Neural progenitor cell (in vitro differentiated cells): ENCODE measurements around the gene OTX2. TPM values are rescaled to one million over a fixed set of nuclear protein-coding genes. Genes with fewer than 3 reads are reported as not detected.

ENCODE experiments used
- DNase-seq: peaks from one replicate; pipeline ENCODE4 v3.0.0-alpha.2; 2016; ENCODE audit warnings: low spot score
- H2AFZ ChIP-seq: fragments of 200-600 bp; sonication (generic); replicated peaks from 2 replicates; pipeline ENCODE4 v1.6.1; 2016; ENCODE audit warnings: antibody characterized with exemption
- H3F3A ChIP-seq: fragments of 200-600 bp; sonication (generic); 2 replicates; pipeline ENCODE4 v1.6.1; 2016; ENCODE audit warnings: antibody characterized with exemption, low read depth
- H3K27ac ChIP-seq: fragments of 200-600 bp; sonication (generic); 2 replicates; pipeline ENCODE4 v1.5.1; 2016; ENCODE audit warnings: mild to moderate bottlenecking
- H3K27me3 ChIP-seq: fragments of 200-600 bp; sonication (generic); 2 replicates; pipeline ENCODE4 v1.6.1; 2016; ENCODE audit warnings: mild to moderate bottlenecking, moderate library complexity
- H3K36me3 ChIP-seq: fragments of 200-600 bp; sonication (generic); 2 replicates; pipeline ENCODE4 v1.5.1; 2016
- H3K4me1 ChIP-seq: fragments of 200-600 bp; sonication (generic); 2 replicates; pipeline ENCODE4 v1.6.1; 2016; ENCODE audit warnings: mixed run types
- H3K4me2 ChIP-seq: fragments of 200-600 bp; sonication (generic); 2 replicates; pipeline ENCODE4 v1.6.1; 2016
- H3K4me3 ChIP-seq: fragments of 200-600 bp; sonication (generic); 2 replicates; pipeline ENCODE4 v1.5.1; 2016
- H3K79me2 ChIP-seq: fragments of 200-600 bp; sonication (generic); 2 replicates; pipeline ENCODE4 v1.6.1; 2016; ENCODE audit warnings: low read depth
- H3K9ac ChIP-seq: fragments of 200-600 bp; sonication (generic); 2 replicates; pipeline ENCODE4 v1.6.1; 2016
- H3K9me3 ChIP-seq: fragments of 200-600 bp; sonication (generic); 2 replicates; pipeline ENCODE4 v1.5.1; 2016; ENCODE audit warnings: low read depth
- H4K20me1 ChIP-seq: fragments of 200-600 bp; sonication (generic); 2 replicates; pipeline ENCODE4 v1.6.1; 2016; ENCODE audit warnings: low read depth
- H3K27ac Mint-ChIP-seq: 3 replicates; pipeline ENCODE4 v1.8.0; 2021; ENCODE audit warnings: mixed read lengths
- H3K27me3 Mint-ChIP-seq: 2 replicates; pipeline ENCODE4 v1.8.0; 2022; ENCODE audit warnings: low read depth, mild to moderate bottlenecking, inconsistent platforms, moderate library complexity, mixed read lengths; ENCODE audit not compliant: insufficient read depth
- H3K36me3 Mint-ChIP-seq: 3 replicates; pipeline ENCODE4 v1.8.0; 2021; ENCODE audit warnings: mixed read lengths
- H3K4me1 Mint-ChIP-seq: 3 replicates; pipeline ENCODE4 v1.8.0; 2021; ENCODE audit warnings: mixed read lengths
- H3K4me3 Mint-ChIP-seq: 3 replicates; pipeline ENCODE4 v1.8.0; 2021; ENCODE audit warnings: mild to moderate bottlenecking, moderate library complexity, mixed read lengths
- H3K9me3 Mint-ChIP-seq: 3 replicates; pipeline ENCODE4 v1.8.0; 2020; ENCODE audit warnings: mixed read lengths
- CTCF ChIP-seq: fragments of 200-600 bp; sonication (generic); IDR thresholded peaks from 2 replicates; pipeline ENCODE4 v1.5.1; 2017; ENCODE audit warnings: antibody characterized with exemption, mild to moderate bottlenecking
- EZH2 ChIP-seq: fragments of 200-600 bp; sonication (generic); IDR thresholded peaks from 2 replicates; pipeline ENCODE4 v1.6.1; 2017; ENCODE audit warnings: antibody characterized with exemption, mild to moderate bottlenecking, moderate library complexity
- EZH2phosphoT487 ChIP-seq: fragments of 200-600 bp; sonication (generic); IDR thresholded peaks from 2 replicates; pipeline ENCODE4 v1.6.1; 2017; ENCODE audit warnings: antibody characterized with exemption
- total RNA-seq: library from RNA; depleted of rRNA; stranded (reverse); fragments of >200 nt; gene quantifications from 2 replicates; pipeline ENCODE4 v1.2.3, GENCODE V29; 2015; ENCODE audit warnings: low replicate concordance

The OTX2 gene
- total RNA-seq, 1 donor from 2014 or later, result 453 TPM

GRCh38 chr14:56814969-56815700, 4.9 kb upstream of the OTX2 start:
- H3F3A ChIP-seq, result peaks cover 78% of the 10 kb centered on the region
- DNase-seq, result no peak
- no peak overlapping the region for H3K27ac ChIP-seq
- no peak for TF ChIP-seq CTCF
- TF ChIP-seq EZH2phosphoT487, result peak; percentile 29
- no peak for TF ChIP-seq EZH2
- H3K27me3 ChIP-seq, result peaks cover 62% of the 10 kb centered on the region
- peaks cover 75% of the 10 kb centered on the region for H3K79me2 ChIP-seq
- no peaks in the 10 kb centered on the region for H3K36me3 ChIP-seq
- peaks cover 70% of the 10 kb centered on the region for H3K4me1 ChIP-seq
- no peak overlapping the region for H3K9ac ChIP-seq
- peak overlapping the region; percentile 97 for H3K4me2 ChIP-seq
- peak overlapping the region; percentile 98 for H3K4me3 ChIP-seq
- H3K27me3 Mint-ChIP-seq, result peaks cover 63% of the 10 kb centered on the region
- no peaks in the 10 kb centered on the region for H3K9me3 ChIP-seq
- no peak overlapping the region for H2AFZ ChIP-seq
- peak overlapping the region; percentile 88 for H3K4me3 Mint-ChIP-seq
- peaks cover 2% of the 10 kb centered on the region for H3K36me3 Mint-ChIP-seq
- peaks cover 1% of the 10 kb centered on the region for H4K20me1 ChIP-seq
- no peaks in the 10 kb centered on the region for H3K9me3 Mint-ChIP-seq
- H3K27ac Mint-ChIP-seq, result peak overlapping the region; percentile 81
- peaks cover 35% of the 10 kb centered on the region for H3K4me1 Mint-ChIP-seq

- H3K9ac ChIP-seq, result no peak overlapping the region
- TF ChIP-seq EZH2 (no peak), CTCF (no peak), EZH2phosphoT487 (no peak)
- peaks cover 84% of the 10 kb centered on the region for H3F3A ChIP-seq
- peaks cover 7% of the 10 kb centered on the region for H4K20me1 ChIP-seq
- peak overlapping the region; percentile 97 for H3K4me2 ChIP-seq
- H2AFZ ChIP-seq, result no peak overlapping the region
- H3K9me3 Mint-ChIP-seq, result no peaks in the 10 kb centered on the region
- H3K36me3 ChIP-seq, result no peaks in the 10 kb centered on the region
- DNase-seq, result peak; percentile 61
- peaks cover 38% of the 10 kb centered on the region for H3K4me1 Mint-ChIP-seq
- H3K4me1 ChIP-seq, result peaks cover 70% of the 10 kb centered on the region
- peak overlapping the region; percentile 81 for H3K27ac Mint-ChIP-seq
- H3K4me3 Mint-ChIP-seq, result peak overlapping the region; percentile 88
- peaks cover 56% of the 10 kb centered on the region for H3K27me3 ChIP-seq
- H3K27me3 Mint-ChIP-seq, result peaks cover 67% of the 10 kb centered on the region
- peaks cover 7% of the 10 kb centered on the region for H3K36me3 Mint-ChIP-seq
- no peaks in the 10 kb centered on the region for H3K9me3 ChIP-seq
- peaks cover 81% of the 10 kb centered on the region for H3K79me2 ChIP-seq
- H3K4me3 ChIP-seq, result peak overlapping the region; percentile 98
- H3K27ac ChIP-seq, result no peak overlapping the region
Observed at GRCh38 chr14:56814519-56814959, 4.3 kb upstream of the OTX2 start.

GRCh38 chr14:56813143-56813551, 2.9 kb upstream of the OTX2 start:
- Histone ChIP-seq H3K9me3 (no peaks in the 10 kb centered on the region), H2AFZ (no peak overlapping the region), H3K36me3 (no peaks in the 10 kb centered on the region), H3K79me2 (peaks cover 95% of the 10 kb centered on the region), H3K4me3 (peak overlapping the region; percentile 98), H3K9ac (no peak overlapping the region), H3F3A (peaks cover 86% of the 10 kb centered on the region), H4K20me1 (peaks cover 21% of the 10 kb centered on the region), H3K4me2 (peak overlapping the region; percentile 97), H3K27me3 (peaks cover 43% of the 10 kb centered on the region), H3K27ac (peak overlapping the region; percentile 6), H3K4me1 (peaks cover 70% of the 10 kb centered on the region)
- Mint-ChIP-seq H3K36me3 (peaks cover 16% of the 10 kb centered on the region), H3K9me3 (no peaks in the 10 kb centered on the region), H3K27me3 (peaks cover 67% of the 10 kb centered on the region), H3K4me3 (peak overlapping the region; percentile 88), H3K27ac (peak overlapping the region; percentile 95), H3K4me1 (peaks cover 42% of the 10 kb centered on the region)
- DNase-seq, result peak; percentile 55
- no peak for TF ChIP-seq EZH2
- no peak for TF ChIP-seq EZH2phosphoT487
- TF ChIP-seq CTCF, result no peak
